Thyroid gland (tissue), 4 donors: ENCODE data around the gene TMEM43. TPM values are rescaled to one million over a fixed set of nuclear protein-coding genes. Genes with fewer than 3 reads are reported as not detected.
A peak's percentile ranks its signal among the peaks of the same experiment; 100 is the strongest.

Experiments
- DNase-seq, 2 donors: peaks; one replicate each; pipeline ENCODE4 v3.0.0-alpha.2; 2019
- H3K27ac ChIP-seq, 3 donors: fragments of 200-600 bp; sonication (generic); 1 replicate in 2 of 3; 2 replicates in 1 of 3; pipeline ENCODE4 v1.5.1; 2016 to 2019; ENCODE audit warnings: mild to moderate bottlenecking in 1 of 3, moderate library complexity in 1 of 3
- H3K27me3 ChIP-seq: fragments of 200-600 bp; sonication (generic); one replicate; pipeline ENCODE4 v1.5.1; 2019
- H3K36me3 ChIP-seq, 2 donors: fragments of 200-600 bp; sonication (generic); one replicate each; pipeline ENCODE4 v1.5.1; 2016 to 2019
- H3K4me1 ChIP-seq, 2 donors: fragments of 200-600 bp; sonication (generic); one replicate each; pipeline ENCODE4 v1.5.1; 2017 to 2019
- H3K4me3 ChIP-seq, 3 donors: fragments of 200-600 bp; sonication (generic); replicated peaks in 1 of 3; 1 replicate in 2 of 3; 2 replicates in 1 of 3; pipeline ENCODE4 v1.5.1; 2016; ENCODE audit warnings: mild to moderate bottlenecking in 1 of 3
- H3K9me3 ChIP-seq: fragments of 200-600 bp; sonication (generic); one replicate; pipeline ENCODE4 v1.5.1; 2017
- POLR2A ChIP-seq, 2 donors: fragments of 450-650 bp; IDR thresholded peaks; one replicate each; pipeline ENCODE4 v1.6.1; 2017; ENCODE audit warnings: antibody characterized with exemption in 2 of 2, mild to moderate bottlenecking in 2 of 2, moderate library complexity in 1 of 2
- WGBS, 2 donors: methylation state at CpG; one replicate each; pipeline ENCODE4 v1.1.5; 2017; 5-methylcytosine and 5-hydroxymethylcytosine counted together
- intact Hi-C: fragments of 100-400 bp; cut with DNase I; formaldehyde crosslinking; loops from one replicate; pipeline ENCODE4 v1.15.1; 2023
- total RNA-seq, 4 donors: library from RNA; depleted of rRNA; stranded (reverse); fragments of >200 nt; gene quantifications; one replicate each; pipeline ENCODE4 v1.2.3, GENCODE V29; 2016
- TF ChIP-seq, protein P1 (sequence below), 6 experiments: fragments of 200-600 bp in 3 of 6; fragments of 450-650 bp in 3 of 6; sonication (generic) in 3 of 6; IDR thresholded peaks; one replicate each; pipeline ENCODE4 v1.5.1; 2016 to 2019; ENCODE audit warnings: antibody characterized with exemption in 6 of 6, mild to moderate bottlenecking in 2 of 6, inconsistent platforms in 1 of 6, moderate library complexity in 1 of 6

Gene TMEM43
- total RNA-seq, 4 donors from 2014 or later: 69.6 to 109 (median 90.3) TPM

- Histone ChIP-seq H3K4me3 (no peak overlapping the region), H3K27ac (no peak overlapping the region), H3K9me3 (no peaks in the 10 kb centered on the region), H3K27me3 (no peaks in the 10 kb centered on the region), H3K36me3 (peaks cover 41 to 49% of the 10 kb centered on the region in 2 donors), H3K4me1 (no peaks in the 10 kb centered on the region)
- TF ChIP-seq POLR2A (IDR thresholded peaks at IDR 0.05): no peak
- TF ChIP-seq, protein P1, sequence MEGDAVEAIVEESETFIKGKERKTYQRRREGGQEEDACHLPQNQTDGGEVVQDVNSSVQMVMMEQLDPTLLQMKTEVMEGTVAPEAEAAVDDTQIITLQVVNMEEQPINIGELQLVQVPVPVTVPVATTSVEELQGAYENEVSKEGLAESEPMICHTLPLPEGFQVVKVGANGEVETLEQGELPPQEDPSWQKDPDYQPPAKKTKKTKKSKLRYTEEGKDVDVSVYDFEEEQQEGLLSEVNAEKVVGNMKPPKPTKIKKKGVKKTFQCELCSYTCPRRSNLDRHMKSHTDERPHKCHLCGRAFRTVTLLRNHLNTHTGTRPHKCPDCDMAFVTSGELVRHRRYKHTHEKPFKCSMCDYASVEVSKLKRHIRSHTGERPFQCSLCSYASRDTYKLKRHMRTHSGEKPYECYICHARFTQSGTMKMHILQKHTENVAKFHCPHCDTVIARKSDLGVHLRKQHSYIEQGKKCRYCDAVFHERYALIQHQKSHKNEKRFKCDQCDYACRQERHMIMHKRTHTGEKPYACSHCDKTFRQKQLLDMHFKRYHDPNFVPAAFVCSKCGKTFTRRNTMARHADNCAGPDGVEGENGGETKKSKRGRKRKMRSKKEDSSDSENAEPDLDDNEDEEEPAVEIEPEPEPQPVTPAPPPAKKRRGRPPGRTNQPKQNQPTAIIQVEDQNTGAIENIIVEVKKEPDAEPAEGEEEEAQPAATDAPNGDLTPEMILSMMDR (IDR thresholded peaks at IDR 0.05): no peak
- intact Hi-C loops: no loop called here
- 89% methylated on average over 11 of the region's 11 CpGs for WGBS, 2 donors
- DNase-seq: no peak
Measured at GRCh38 chr3:14152233-14152962, 27.5 kb downstream of the TMEM43 start.

DNA sequence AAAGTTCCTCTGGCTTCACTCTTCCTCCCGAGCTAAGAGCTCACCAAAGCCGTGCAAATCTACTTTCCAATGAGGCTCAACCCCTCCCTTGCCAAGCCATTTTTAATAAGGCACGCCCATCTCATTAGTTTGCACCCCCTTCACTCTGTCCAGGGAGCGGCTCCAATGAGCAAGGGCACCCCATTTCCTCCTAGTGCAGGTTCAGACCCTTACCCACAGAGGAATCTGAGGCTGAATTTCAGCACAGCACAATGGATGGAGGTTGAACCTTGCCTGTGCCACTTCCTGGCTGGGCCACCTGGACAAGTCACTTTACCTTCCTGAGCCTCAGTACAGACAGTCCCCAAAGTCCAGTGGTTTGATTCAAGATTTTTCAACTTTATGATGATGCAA, 28.1 kb downstream of the TMEM43 start:
- intact Hi-C loops: no loop called here
- TF ChIP-seq, protein P1 (IDR thresholded peaks at IDR 0.05): no peak
- TF ChIP-seq POLR2A (IDR thresholded peaks at IDR 0.05): no peak
- Histone ChIP-seq H3K27ac (no peak overlapping the region), H3K4me1 (no peaks in the 10 kb centered on the region), H3K9me3 (no peaks in the 10 kb centered on the region), H3K36me3 (peaks cover 47 to 49% of the 10 kb centered on the region in 2 donors), H3K4me3 (no peak overlapping the region), H3K27me3 (no peaks in the 10 kb centered on the region)
- WGBS, 2 donors: 94 to 98% methylated on average over 4 of the region's 4 CpGs
- DNase-seq: no peak

DNA sequence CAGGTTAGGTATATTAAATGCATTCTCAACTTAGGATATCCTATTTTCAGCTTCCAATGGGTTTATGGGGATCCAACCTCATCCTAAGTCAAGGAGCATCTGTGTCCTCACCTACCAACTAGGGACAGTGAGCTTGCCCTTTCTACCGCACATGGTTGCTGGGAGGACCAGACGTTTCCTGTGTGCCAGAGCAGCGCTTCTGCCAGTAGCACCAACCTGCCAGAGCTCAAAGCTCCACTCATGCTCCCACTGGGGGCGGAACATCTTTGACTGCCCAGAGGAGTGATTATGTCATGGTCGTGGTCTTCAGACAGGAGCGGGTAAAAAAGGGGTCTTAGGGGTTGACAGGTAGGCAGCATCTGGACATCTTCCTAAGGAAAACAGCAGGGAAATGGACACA, 28.8 kb downstream of the TMEM43 start:
- TF ChIP-seq POLR2A (IDR thresholded peaks at IDR 0.05): no peak
- TF ChIP-seq, protein P1 (IDR thresholded peaks at IDR 0.05): no peak
- no peaks in the 10 kb centered on the region for H3K9me3 ChIP-seq
- DNase-seq: no peak
- 94 to 95% methylated on average over 6 of the region's 6 CpGs for WGBS, 2 donors
- intact Hi-C loops: no loop called here
- no peaks in the 10 kb centered on the region for H3K4me1 ChIP-seq
- H3K27ac ChIP-seq: no peak overlapping the region
- H3K36me3 ChIP-seq: peaks cover 50 to 54% of the 10 kb centered on the region in 2 donors
- no peaks in the 10 kb centered on the region for H3K27me3 ChIP-seq
- no peak overlapping the region for H3K4me3 ChIP-seq

- H3K27ac ChIP-seq: no peak overlapping the region
- no peaks in the 10 kb centered on the region for H3K4me1 ChIP-seq
- no peaks in the 10 kb centered on the region for H3K9me3 ChIP-seq
- no peaks in the 10 kb centered on the region for H3K27me3 ChIP-seq
- WGBS, 2 donors: 90% methylated on average over 5 of the region's 5 CpGs
- H3K4me3 ChIP-seq: no peak overlapping the region
- H3K36me3 ChIP-seq: peaks cover 56 to 60% of the 10 kb centered on the region in 2 donors
- TF ChIP-seq, protein P1 (IDR thresholded peaks at IDR 0.05): no peak
- no peak for TF ChIP-seq POLR2A (IDR thresholded peaks at IDR 0.05)
- DNase-seq: peak in 1 of 2 donors; percentile 23
- intact Hi-C loops: no loop called here
Measured at GRCh38 chr3:14154276-14154675, 29.4 kb downstream of the TMEM43 start.

- H3K27ac ChIP-seq: no peak overlapping the region
- WGBS, 2 donors: 91 to 96% methylated on average over 7 of the region's 7 CpGs
- peaks cover 63 to 67% of the 10 kb centered on the region in 2 donors for H3K36me3 ChIP-seq
- no peaks in the 10 kb centered on the region for H3K9me3 ChIP-seq
- H3K27me3 ChIP-seq: no peaks in the 10 kb centered on the region
- intact Hi-C loops: no loop called here
- no peaks in the 10 kb centered on the region for H3K4me1 ChIP-seq
- no peak for TF ChIP-seq POLR2A (IDR thresholded peaks at IDR 0.05)
- TF ChIP-seq, protein P1 (IDR thresholded peaks at IDR 0.05): no peak
- no peak overlapping the region for H3K4me3 ChIP-seq
- no peak for DNase-seq
Measured at GRCh38 chr3:14154895-14155440, 30.1 kb downstream of the TMEM43 start.
